Smooth muscle cell (in vitro differentiated cells): ENCODE data around the gene LAMP5. TPM values are rescaled to one million over a fixed set of nuclear protein-coding genes. Genes with fewer than 3 reads are reported as not detected.

Experiments
- DNase-seq: peaks from one replicate; lab custom pipeline; 2025; ENCODE audit not compliant: unreplicated experiment; lab: John Stamatoyannopoulos, UW
- H2AFZ ChIP-seq: fragments of 200-600 bp; sonication (generic); 2 replicates; pipeline ENCODE4 v1.6.0; 2016; ENCODE audit warnings: antibody characterized with exemption, low read depth, mild to moderate bottlenecking
- H3F3A ChIP-seq: fragments of 200-600 bp; sonication (generic); 2 replicates; pipeline ENCODE4 v1.6.0; 2017; ENCODE audit warnings: antibody characterized with exemption, low read depth
- H3K27ac ChIP-seq: fragments of 200-600 bp; sonication (generic); 2 replicates; pipeline ENCODE4 v1.5.1; 2016; ENCODE audit warnings: low read depth, mild to moderate bottlenecking
- H3K27me3 ChIP-seq: fragments of 200-600 bp; sonication (generic); 2 replicates; pipeline ENCODE4 v1.6.1; 2016; ENCODE audit warnings: low read depth, mild to moderate bottlenecking
- H3K36me3 ChIP-seq: fragments of 200-600 bp; sonication (generic); 2 replicates; pipeline ENCODE4 v1.5.1; 2016; ENCODE audit warnings: low read depth
- H3K4me1 ChIP-seq: fragments of 200-600 bp; sonication (generic); 2 replicates; pipeline ENCODE4 v1.5.1; 2016; ENCODE audit warnings: low read depth
- H3K4me2 ChIP-seq: fragments of 200-600 bp; sonication (generic); 2 replicates; pipeline ENCODE4 v1.6.0; 2016; ENCODE audit warnings: mild to moderate bottlenecking
- H3K4me3 ChIP-seq: fragments of 200-600 bp; sonication (generic); 2 replicates; pipeline ENCODE4 v1.5.1; 2016; ENCODE audit warnings: mild to moderate bottlenecking
- H3K79me2 ChIP-seq: fragments of 200-600 bp; sonication (generic); 2 replicates; pipeline ENCODE4 v1.6.0; 2016; ENCODE audit warnings: low read depth, mild to moderate bottlenecking
- H3K9ac ChIP-seq: fragments of 200-600 bp; sonication (generic); 2 replicates; pipeline ENCODE4 v1.6.0; 2016; ENCODE audit warnings: low read depth
- H3K9me3 ChIP-seq: fragments of 200-600 bp; sonication (generic); replicated peaks from 2 replicates; pipeline ENCODE4 v1.5.1; 2016; ENCODE audit warnings: low read depth
- H4K20me1 ChIP-seq: fragments of 200-600 bp; sonication (generic); 2 replicates; pipeline ENCODE4 v1.6.0; 2016; ENCODE audit warnings: low read depth
- CTCF ChIP-seq: fragments of 200-600 bp; sonication (generic); IDR thresholded peaks from 2 replicates; pipeline ENCODE4 v1.5.1; 2017; ENCODE audit warnings: borderline replicate concordance, mild to moderate bottlenecking, antibody characterized with exemption; ENCODE audit not compliant: insufficient read depth, poor library complexity, severe bottlenecking
- WGBS: methylation state at CpG from one replicate; pipeline ENCODE4 v1.1.7; 2016; ENCODE audit warnings: low lambda C conversion rate; 5-methylcytosine and 5-hydroxymethylcytosine counted together
- polyA plus RNA-seq: library from polyadenylated mRNA; unstranded; fragments of >200 nt; fragmentation: Nextera tagmentation; extraction: Ambion mirVana; gene quantifications from 2 replicates; pipeline ENCODE4 v1.2.1, GENCODE V29; 2016
- total RNA-seq: library from RNA; depleted of rRNA; stranded (reverse); fragments of >200 nt; gene quantifications from 2 replicates; pipeline ENCODE4 v1.2.3, GENCODE V29; 2014

The LAMP5 gene
- total and polyA plus RNA-seq, 2 experiments from 2014 or later = 38.6 to 40.5 TPM

- no peak overlapping the region for H3K27ac ChIP-seq
- H3K27me3 ChIP-seq = peaks cover 43% of the 10 kb centered on the region
- no peak overlapping the region for H2AFZ ChIP-seq
- H3F3A ChIP-seq = no peaks in the 10 kb centered on the region
- no peak for DNase-seq
- H3K9ac ChIP-seq = no peak overlapping the region
- 50% methylated on average over 1 of the region's 1 CpG for WGBS
- H3K4me3 ChIP-seq = no peak overlapping the region
- H3K9me3 ChIP-seq = no peaks in the 10 kb centered on the region
- H3K79me2 ChIP-seq = no peaks in the 10 kb centered on the region
- no peaks in the 10 kb centered on the region for H4K20me1 ChIP-seq
- no peak for TF ChIP-seq CTCF
- peaks cover 1% of the 10 kb centered on the region for H3K4me1 ChIP-seq
- no peak overlapping the region for H3K4me2 ChIP-seq
- H3K36me3 ChIP-seq = no peaks in the 10 kb centered on the region
Measured at GRCh38 chr20:9566977-9567376, 52.6 kb downstream of the LAMP5 start.

- no peak overlapping the region for H3K27ac ChIP-seq
- DNase-seq = no peak
- H3K36me3 ChIP-seq = no peaks in the 10 kb centered on the region
- no peak overlapping the region for H3K9ac ChIP-seq
- H3K4me2 ChIP-seq = no peak overlapping the region
- no peaks in the 10 kb centered on the region for H3K79me2 ChIP-seq
- peaks cover 25% of the 10 kb centered on the region for H3K4me1 ChIP-seq
- no peak overlapping the region for H3K4me3 ChIP-seq
- H3K27me3 ChIP-seq = peaks cover 52% of the 10 kb centered on the region
- H3K9me3 ChIP-seq = no peaks in the 10 kb centered on the region
- WGBS = 36% methylated on average over 2 of the region's 2 CpGs
- no peak overlapping the region for H2AFZ ChIP-seq
- TF ChIP-seq CTCF = no peak
- H3F3A ChIP-seq = no peaks in the 10 kb centered on the region
- H4K20me1 ChIP-seq = no peaks in the 10 kb centered on the region
Measured at GRCh38 chr20:9570612-9571011, 56.2 kb downstream of the LAMP5 start.

GRCh38 chr20:9571783-9572182 is 57.4 kb downstream of the LAMP5 start:
- no peak overlapping the region for H3K4me3 ChIP-seq
- WGBS = 61% methylated on average over 3 of the region's 3 CpGs
- H3K9me3 ChIP-seq = no peaks in the 10 kb centered on the region
- no peak overlapping the region for H3K9ac ChIP-seq
- peaks cover 53% of the 10 kb centered on the region for H3K27me3 ChIP-seq
- no peaks in the 10 kb centered on the region for H4K20me1 ChIP-seq
- H3K4me2 ChIP-seq = no peak overlapping the region
- no peak overlapping the region for H3K27ac ChIP-seq
- H3K36me3 ChIP-seq = no peaks in the 10 kb centered on the region
- no peak overlapping the region for H2AFZ ChIP-seq
- H3F3A ChIP-seq = no peaks in the 10 kb centered on the region
- H3K4me1 ChIP-seq = peaks cover 29% of the 10 kb centered on the region
- no peaks in the 10 kb centered on the region for H3K79me2 ChIP-seq
- no peak for TF ChIP-seq CTCF
- no peak for DNase-seq

- Histone ChIP-seq H3K4me2 (no peak overlapping the region), H3K4me3 (no peak overlapping the region), H2AFZ (no peak overlapping the region), H3F3A (no peaks in the 10 kb centered on the region), H3K9me3 (no peaks in the 10 kb centered on the region), H3K27ac (no peak overlapping the region), H3K27me3 (peaks cover 53% of the 10 kb centered on the region), H4K20me1 (no peaks in the 10 kb centered on the region), H3K9ac (no peak overlapping the region), H3K79me2 (no peaks in the 10 kb centered on the region), H3K36me3 (no peaks in the 10 kb centered on the region), H3K4me1 (peaks cover 33% of the 10 kb centered on the region)
- DNase-seq = no peak
- no peak for TF ChIP-seq CTCF
- WGBS = 13% methylated on average over 2 of the region's 2 CpGs
Measured at GRCh38 chr20:9572670-9573069, 58.3 kb downstream of the LAMP5 start.
